Jurkat, Clone E6-1 (cell line): ENCODE measurements around the gene ALDH16A1.
A peak's percentile ranks its signal among the peaks of the same experiment; 100 is the strongest.

ENCODE experiments used
- DNase-seq: peaks from one replicate; pipeline ENCODE4 v3.0.0-alpha.2; 2011; ENCODE audit warnings: low read depth, low spot score
- H3K4me3 ChIP-seq: 2 replicates; pipeline ENCODE4 v1.5.1; 2011; ENCODE audit warnings: mild to moderate bottlenecking, low read length, control low read depth, moderate library complexity

The ALDH16A1 gene

GRCh38 chr19:49475191-49475917, 22.3 kb downstream of the ALDH16A1 start:
- H3K4me3 ChIP-seq, result peak overlapping the region; percentile 62

GRCh38 chr19:49475995-49476880, 23.2 kb downstream of the ALDH16A1 start:
- no peak for DNase-seq
- H3K4me3 ChIP-seq, result no peak overlapping the region

More at GRCh38 chr19:49475191-49475917, 22.3 kb downstream of the ALDH16A1 start:
- no peak for DNase-seq

GRCh38 chr19:49479975-49480628, 27.1 kb downstream of the ALDH16A1 start:
- no peak for DNase-seq
- no peak overlapping the region for H3K4me3 ChIP-seq

- DNase-seq, result no peak
- no peak overlapping the region for H3K4me3 ChIP-seq
Observed at GRCh38 chr19:49481020-49481683, 28.1 kb downstream of the ALDH16A1 start.

- H3K4me3 ChIP-seq, result no peak overlapping the region
- no peak for DNase-seq
Observed at GRCh38 chr19:49486232-49486631, 33.2 kb downstream of the ALDH16A1 start.

- peak overlapping the region; percentile 45 for H3K4me3 ChIP-seq
Observed at GRCh38 chr19:49486710-49487276, 33.8 kb downstream of the ALDH16A1 start.

GRCh38 chr19:49487277-49488045, 34.4 kb downstream of the ALDH16A1 start, which contains the start of gene RPL13A:
Gene RPL13A (plus strand): TSS chr19:49487608. CDS start chr19:49487630, 22 bp downstream.
- peak within 1 kb of the TSS; percentile 100 for H3K4me3 ChIP-seq
- peak; percentile 99 for DNase-seq

More at GRCh38 chr19:49486710-49487276, 33.8 kb downstream of the ALDH16A1 start:
- no peak for DNase-seq

- no peak for DNase-seq
Observed at GRCh38 chr19:49488046-49488862, 35.2 kb downstream of the ALDH16A1 start.

GRCh38 chr19:49488863-49489537, 36.0 kb downstream of the ALDH16A1 start:
- DNase-seq, result no peak

More at GRCh38 chr19:49488046-49488862, 35.2 kb downstream of the ALDH16A1 start:
- H3K4me3 ChIP-seq, result peak overlapping the region; percentile 100

GRCh38 chr19:49489601-49490167, 36.7 kb downstream of the ALDH16A1 start:
- peak overlapping the region; percentile 100 for H3K4me3 ChIP-seq
- DNase-seq, result no peak

More at GRCh38 chr19:49488863-49489537, 36.0 kb downstream of the ALDH16A1 start:
- peak overlapping the region; percentile 100 for H3K4me3 ChIP-seq

- no peak overlapping the region for H3K4me3 ChIP-seq
- no peak for DNase-seq
Observed at GRCh38 chr19:49490287-49491029, 37.4 kb downstream of the ALDH16A1 start.

GRCh38 chr19:49491030-49491803, 38.2 kb downstream of the ALDH16A1 start:
- no peak for DNase-seq
- no peak overlapping the region for H3K4me3 ChIP-seq

GRCh38 chr19:49491804-49492572, 39.0 kb downstream of the ALDH16A1 start:
- DNase-seq, result no peak
- no peak overlapping the region for H3K4me3 ChIP-seq
